ENCODE data around the gene GPR26.

Gene GPR26

DNA sequence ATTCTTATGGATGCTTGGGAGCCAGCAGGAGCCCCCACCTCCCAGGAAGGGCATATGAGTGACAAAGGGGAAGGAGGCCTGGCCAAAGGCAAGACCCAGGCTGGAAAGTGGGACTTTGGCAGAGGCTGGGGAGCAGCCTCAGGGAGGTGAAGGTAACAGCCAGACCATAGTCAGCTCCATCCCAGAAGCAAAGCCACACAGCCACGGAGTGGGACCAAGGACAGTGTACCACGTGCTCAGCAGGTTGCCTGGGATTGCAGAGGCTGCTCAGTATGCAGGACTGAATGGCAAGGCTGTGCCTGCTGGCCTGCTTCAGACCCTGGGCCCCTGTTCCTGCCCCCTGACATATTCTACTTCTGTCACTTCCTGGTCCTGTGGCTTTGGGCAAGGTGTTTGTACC is 17.6 kb upstream of the GPR26 start:
- DNase-seq: no peak

DNA sequence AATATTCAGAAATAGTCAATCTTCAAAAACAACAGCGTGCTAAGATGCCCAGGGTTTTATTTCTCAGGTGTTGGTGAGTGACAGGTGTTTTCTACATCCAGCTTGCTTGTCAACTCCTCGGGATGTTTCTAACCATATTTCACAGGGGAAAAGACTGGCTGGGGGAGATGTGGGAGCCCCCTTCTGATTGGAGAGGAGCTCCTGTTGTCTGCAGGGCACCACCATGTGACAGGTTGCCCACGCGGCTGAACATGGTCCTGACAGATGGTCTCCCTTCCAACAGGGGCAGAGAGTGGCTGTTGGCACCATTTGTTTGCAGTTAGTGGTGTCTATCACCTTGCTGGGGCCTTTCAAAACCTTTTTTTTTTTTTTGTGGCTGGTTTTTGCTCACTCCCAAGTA is 16.5 kb upstream of the GPR26 start:
- no peak for DNase-seq

DNA sequence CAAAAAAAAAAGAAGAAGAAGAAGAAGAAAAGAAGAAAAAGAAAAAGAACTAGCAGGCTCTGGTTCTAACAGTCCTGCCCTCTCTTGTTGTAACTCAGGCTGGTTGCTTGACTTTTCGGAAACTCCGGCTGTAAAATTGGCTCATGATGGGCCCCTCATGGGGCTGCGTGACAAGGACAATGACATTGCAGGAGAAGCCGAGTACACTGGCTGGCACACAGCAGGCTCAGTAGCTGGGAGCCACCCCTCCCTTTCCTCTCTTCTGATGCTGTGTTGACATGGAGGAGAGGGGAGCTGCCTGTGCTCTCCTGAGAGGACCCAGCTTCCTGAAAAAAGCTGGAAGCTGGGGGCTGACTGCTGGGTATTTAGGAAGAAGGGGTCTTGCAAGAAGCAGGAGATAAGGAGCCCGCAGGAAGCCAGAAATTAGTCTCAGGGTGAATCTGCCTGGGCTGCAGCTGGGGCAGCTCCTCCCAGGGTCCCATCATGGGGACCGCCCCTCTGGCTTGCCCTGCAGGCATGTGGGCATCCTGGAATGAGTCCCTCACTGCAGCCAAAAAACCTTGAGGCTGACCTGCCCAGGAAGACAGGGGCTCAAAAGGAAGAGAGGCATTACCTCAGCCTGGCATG is 14.6 kb upstream of the GPR26 start:
- DNase-seq: no peak

DNA sequence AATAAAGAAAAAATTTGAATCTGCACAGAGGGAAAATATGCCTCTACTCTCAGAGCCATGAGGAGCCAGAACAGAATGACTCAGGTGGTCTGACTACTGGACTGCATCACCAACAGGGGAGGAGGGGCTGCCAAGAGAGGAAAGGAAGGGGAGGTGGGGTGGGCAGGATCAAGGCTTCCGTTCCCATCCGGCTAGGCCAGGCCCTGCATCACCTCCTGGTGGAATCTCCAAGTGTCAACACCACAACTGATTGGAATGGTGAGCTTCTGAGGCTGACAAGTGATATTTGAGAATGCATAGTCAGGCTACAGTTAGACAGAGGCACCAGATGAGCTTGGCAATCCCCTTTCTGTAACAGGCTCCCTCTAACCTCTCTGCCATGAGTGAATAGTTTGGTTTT is 10.4 kb upstream of the GPR26 start:
- DNase-seq: no peak

DNA sequence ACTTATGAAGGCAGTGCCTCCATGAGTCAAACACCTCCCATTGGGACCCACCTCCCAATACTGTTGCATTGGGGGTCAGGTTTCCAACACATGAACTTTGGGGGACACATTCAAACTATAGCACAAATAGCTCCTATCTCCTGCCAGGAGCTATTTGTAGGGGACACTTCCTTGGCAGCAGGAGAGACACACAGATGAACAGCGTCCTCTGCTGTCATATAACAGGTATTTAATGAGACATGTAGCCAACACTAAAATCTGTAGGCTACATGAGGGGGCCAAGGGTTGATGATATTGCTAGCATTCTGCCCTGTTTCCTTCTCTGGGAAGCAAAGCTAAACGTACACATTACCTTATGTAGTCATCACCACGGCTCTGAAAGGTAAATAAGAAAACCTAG is 2.6 kb upstream of the GPR26 start:
- DNase-seq: no peak

DNA sequence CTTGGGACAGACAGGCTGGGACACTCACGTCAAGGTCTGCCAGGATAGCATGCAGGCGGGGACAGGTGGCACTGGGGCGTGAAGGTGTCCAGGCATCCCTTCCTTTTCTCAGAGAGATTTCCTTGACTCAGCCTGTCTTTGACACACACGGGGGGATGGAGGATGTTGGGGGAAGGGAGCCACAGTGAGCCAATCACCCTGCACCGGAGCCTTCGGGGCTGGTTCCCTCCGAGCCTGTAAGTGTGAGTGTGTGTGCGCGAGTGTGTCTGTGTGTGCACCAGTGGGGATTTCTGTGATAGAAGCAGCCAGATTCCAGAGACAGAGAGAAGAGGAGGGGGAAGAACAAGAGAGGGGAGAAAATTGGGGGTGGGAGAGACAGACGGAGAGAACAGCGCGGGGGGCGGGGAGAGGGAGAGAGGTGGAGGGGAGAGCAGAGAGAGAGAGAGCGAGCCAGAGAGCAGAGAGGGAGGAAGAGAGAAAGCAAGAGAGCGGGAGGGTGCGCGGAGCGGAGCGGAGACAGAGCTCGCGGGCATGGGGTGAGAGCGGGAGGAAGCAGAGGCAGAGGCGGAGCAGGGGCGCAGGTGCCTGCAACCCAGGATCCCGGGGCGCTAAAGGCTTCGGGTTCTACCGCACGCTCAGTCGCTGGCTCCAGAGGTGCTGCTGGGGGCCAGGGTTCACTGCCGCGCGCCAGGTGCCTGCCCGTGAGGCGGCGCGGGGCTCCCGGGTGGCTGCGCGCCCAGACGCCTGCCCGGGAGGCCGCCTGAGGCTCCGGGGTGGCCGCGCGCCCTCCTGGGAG is 466 bp upstream of the GPR26 start:
- no peak for DNase-seq

DNA sequence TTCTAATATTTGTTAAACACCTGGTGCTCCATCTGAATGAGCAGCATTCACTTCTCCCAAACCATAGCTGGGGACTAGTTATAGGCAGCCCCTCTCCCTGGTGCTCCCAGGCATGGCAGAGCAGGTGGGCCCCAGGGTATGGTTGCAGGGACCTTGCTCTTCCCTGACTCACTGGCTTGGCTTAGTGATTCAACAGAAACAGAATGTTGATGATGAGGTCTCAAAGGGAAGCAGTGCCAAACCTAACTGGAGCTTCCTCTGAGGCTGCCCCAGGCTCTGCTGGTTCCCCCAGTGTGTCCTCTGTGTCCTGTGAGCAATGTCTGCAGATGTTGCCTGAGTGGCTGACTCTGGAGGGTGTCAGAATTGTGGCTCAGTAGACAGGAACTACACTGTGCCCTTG is 3.7 kb downstream of the GPR26 start:
- no peak for DNase-seq

DNA sequence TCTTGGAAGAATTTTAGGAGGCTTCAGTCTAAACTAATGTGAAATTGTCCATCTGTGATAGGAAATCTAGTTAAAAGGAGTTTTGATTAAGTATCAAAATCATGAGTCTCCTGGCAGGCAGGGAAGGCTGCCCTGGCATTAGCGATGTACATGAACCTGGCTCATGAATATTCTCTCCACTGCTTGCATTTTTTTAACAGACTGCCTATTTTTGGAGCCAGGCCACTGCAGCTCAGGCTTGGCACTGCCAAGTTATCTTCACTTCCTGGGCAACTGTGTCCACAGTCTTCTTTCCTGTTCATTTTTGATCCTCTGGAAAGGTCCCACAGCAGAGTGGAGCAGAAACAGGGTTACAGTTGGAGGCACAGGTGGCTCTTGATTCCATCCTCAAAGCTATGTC is 7.0 kb downstream of the GPR26 start:
- no peak for DNase-seq

DNA sequence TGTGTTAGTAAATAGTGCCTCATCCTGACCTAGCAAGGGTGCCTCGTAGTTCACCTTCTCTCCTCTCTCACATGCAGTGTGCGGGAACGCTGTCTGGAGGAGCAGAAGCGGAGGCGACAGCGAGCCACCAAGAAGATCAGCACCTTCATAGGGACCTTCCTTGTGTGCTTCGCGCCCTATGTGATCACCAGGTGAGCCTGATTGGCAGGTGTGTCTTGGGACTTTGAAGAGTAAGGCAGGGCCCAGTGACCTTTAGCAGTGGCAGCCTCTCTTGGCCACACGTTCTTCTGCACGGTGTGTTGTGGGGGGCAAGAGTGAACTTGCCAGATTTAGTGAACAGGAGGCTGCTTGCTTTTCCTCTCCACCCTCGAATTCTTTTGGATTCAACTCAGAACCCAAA is 8.6 kb downstream of the GPR26 start:
- DNase-seq: no peak

DNA sequence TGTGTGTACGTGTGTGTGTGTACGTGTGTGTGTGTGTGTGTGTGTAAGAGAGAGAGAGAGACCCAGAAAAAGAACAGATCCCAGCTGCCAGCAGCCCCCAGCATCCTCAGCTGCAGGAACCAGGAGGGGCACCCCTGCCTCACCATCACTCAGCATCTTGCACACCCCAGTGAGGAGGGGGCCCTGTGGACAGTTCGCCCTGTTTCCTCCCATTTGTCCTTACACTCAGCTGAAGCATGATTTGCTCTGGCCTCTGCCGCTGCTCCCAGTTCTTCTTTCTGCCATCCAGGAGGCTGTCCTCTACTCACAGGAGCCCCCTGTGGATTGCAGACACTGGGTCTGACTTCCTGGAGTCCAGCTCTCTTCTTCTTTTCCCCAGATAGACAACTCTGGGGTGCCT is 9.7 kb downstream of the GPR26 start:
- DNase-seq: no peak

DNA sequence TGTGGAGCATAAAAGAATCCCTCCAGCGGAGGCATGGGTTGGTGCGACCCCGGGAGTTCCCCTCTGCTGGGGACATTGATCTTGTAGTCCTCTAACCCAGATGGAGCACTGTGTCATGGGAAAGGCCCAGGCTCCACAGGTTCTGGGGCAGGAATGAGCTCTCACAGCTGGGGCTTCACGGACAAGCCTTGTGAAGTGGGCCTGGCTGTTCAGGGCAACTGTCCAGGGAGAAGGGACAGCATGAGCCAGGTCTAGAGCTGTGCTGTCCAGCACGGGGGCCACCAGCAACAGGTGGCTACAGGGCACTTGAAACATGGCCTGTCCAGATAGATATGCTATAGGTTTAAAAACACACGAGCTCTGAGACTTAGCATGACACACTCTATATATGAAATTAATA is 11.4 kb downstream of the GPR26 start:
- no peak for DNase-seq

DNA sequence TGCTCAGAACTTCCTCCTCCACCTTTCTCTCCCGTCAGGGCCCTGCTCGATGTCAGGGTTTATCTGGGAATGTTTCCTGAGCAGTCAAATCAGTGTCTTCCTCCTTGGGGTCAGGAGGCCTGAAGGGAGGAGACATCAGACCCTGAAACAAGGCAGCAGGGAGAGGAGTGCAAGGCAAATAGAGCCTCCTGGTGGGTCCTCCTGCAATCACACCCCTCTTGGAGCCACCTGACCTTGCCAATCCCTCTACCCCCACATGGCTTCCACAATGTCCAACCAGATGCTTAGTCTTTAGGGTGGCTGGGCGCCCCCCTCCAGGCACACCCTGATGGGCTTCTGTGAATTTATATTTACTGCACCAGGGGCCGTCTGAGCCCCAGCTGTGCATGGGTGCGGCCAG is 12.2 kb downstream of the GPR26 start:
- DNase-seq: no peak

DNA sequence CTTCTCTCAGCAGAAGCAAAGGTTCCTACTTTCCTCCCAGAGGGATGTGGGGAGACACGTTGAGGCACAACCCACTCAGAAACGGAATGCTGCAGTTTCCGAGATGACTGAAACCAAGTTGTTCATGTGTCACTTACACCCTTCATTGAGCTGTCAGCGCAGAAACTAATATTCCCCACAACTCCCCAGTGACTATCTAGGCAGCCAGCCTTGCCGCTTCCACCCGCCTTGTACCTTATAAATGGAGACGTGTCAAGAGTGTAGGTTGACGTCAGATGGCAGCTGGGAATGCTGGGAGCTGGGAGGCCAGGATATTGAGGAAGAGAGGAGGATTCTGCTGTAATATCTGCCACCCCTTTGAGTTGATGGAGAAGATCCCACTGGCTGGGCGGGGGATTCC is 15.1 kb downstream of the GPR26 start:
- no peak for DNase-seq

DNA sequence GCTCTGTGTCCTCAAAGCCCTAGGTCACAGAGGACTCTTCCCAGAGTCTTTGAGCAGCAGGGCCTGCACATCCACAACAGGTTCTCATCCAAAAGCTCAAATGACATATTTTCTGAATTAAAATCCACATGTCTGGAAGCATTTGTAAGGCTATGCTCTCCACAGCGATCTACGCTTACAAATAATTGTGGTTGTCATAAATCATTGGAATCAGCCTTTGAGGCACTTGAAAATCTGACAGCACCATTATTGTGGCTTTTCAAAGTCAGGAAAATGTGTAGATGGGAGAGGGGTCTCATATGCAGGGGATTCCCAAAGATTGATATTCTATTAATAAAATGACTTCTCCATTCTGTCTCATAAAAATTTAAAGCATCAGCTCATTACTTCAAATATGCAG is 16.3 kb downstream of the GPR26 start:
- no peak for DNase-seq

DNA sequence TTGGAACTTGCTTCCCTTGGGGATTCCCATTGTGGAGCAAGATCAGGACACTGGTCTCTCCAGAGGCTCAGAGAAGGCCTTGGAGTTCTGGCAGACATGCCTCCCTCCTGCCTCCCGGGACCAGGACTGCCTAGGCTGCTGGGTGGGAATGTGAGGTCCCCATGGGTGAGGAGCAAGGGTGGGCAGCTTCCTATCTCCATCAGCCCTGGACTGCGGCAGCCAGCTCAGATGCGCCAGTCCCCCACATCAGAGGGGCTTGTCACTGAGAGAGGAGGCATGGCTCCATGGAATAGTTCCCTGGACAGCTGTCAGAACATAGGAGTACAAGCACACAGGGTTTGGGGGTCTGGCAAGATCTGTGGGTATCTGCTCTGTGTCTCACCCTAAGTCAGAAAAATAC is 17.3 kb downstream of the GPR26 start:
- DNase-seq: no peak

DNA sequence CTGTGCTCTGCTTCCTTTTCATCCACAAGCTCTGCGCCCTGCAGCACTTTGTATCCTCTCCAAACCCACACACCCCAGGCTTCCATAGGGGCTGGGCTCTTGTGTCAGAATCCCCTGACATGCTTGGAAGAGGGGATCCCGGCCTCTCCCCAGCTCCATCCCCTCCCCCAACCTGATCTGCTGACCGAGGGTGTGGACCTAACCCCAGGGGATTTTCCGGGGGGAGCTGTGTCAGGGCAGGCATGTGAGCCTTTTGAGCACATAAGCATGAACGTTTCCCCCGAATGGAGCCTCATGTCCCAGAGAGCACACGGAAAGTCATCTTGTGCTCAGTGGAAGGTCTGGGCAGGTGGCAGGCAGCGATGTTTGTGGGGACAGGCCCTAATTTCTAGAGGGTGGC is 17.7 kb downstream of the GPR26 start:
- no peak for DNase-seq

DNA sequence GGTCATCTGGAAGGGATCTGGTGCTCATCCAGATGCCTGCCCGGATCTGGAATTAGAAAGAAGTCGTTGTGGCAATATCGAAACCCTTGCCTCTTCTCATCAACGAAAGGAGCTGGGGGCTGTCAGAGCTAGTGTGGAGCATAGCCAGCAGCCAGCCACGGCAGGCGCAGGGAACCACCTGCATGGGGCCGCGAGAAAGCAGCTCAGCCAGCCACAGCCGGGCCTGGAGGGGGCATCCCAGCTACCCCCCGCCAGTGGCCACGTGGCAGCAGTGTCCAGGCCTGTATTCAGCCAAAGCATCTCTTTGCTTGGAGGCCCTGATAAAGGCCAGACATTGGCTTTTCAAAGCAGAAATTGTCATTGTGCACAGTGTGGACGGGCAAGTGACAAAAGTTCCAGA is 19.1 kb downstream of the GPR26 start:
- no peak for DNase-seq

DNA sequence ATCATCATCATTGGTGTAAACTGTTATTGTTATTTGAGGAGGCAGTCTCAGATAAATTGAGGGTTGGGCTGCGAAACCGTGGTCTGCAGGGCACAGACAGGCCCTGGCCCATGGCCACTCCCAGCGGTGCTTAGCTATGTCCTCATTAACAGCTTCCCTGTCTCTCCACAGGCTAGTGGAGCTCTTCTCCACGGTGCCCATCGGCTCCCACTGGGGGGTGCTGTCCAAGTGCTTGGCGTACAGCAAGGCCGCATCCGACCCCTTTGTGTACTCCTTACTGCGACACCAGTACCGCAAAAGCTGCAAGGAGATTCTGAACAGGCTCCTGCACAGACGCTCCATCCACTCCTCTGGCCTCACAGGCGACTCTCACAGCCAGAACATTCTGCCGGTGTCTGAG is 21.6 kb downstream of the GPR26 start:
- no peak for DNase-seq

DNA sequence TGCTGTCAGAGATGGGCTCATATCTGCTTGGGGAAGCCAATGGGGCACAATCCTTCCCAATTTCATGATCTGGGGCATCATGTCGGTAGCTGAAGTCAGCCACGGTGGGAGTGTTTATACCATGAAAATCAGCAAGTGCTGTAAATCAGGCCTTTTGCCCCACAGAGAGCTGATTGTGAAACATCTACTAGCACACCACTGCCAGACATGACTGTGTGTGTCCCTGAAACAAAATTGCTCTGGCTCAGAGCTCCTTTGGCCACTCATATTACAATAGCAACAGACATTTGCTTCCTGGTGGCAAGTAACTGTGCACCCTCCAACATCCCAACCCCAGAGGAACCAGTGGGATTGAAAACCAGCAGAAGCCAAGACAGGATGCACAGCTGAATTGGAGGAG is 23.7 kb downstream of the GPR26 start:
- DNase-seq: no peak

DNA sequence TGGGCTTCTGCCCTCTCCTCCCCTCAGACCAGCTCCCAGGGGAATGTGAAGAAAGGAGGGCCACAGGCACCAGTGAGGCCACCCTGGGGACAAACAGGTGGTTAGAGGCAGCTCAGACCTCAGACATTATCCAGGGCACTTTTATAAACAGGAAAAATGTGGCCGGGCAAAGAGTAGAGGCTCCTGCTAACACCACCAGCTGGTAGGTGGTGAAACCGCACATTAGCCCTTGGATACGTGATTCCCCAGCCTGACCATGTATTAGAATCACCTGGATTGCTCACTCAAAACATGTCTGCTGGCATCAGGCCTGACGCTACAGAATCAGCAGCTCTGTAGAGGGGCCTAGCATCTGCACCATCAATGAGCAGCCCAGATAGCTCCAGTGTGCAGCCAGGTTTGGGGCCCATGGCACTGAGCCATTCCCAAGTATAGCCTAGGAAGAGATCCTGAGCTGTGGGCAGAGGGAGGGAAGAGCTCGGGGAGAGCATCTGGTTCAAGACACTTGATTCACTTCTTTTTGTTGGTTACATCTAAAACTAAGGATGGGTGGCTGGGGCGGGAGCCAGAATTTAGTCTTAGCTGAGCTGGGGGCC is 37.1 kb downstream of the GPR26 start:
- no peak for DNase-seq

DNA sequence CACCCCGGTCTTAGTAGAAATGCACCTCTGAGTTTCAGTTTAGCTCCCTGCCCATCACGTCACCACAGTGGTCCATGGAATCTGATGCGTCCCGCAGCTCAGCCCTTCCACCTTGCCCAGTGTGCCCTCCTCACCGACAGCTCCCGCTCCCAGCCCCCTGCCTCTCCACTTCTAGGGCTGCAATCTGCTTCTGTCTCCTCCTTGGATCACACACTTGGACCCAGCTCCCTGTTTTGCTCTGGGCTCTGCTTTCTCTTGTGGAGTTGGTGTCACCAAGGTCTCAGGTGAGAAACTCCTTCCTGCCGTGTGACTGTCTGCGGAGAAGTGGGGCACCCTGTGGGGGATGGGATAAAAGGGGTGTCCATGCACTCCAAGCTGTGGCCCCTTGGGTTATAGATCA is 37.9 kb downstream of the GPR26 start:
- no peak for DNase-seq

DNA sequence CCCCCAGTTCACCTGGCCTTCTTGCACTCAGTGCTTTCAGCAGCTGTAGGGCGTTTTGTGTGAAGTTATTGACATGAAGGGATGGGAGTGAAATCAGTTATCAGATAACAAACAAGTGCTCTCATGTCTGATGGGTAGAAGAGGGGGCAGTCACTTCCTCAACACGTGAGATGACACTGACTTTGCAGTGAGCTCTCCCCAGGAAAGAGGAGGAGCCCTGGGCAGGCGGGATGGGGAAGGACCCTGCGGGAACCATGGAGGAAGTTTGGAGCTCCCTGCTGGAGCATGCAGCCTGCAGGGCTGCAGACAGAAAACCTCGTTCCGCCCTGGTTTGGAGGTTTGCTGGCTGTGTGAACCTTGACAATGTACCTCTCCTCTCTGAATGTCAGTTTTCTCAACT is 38.7 kb downstream of the GPR26 start:
- peak; percentile 31 for DNase-seq

DNA sequence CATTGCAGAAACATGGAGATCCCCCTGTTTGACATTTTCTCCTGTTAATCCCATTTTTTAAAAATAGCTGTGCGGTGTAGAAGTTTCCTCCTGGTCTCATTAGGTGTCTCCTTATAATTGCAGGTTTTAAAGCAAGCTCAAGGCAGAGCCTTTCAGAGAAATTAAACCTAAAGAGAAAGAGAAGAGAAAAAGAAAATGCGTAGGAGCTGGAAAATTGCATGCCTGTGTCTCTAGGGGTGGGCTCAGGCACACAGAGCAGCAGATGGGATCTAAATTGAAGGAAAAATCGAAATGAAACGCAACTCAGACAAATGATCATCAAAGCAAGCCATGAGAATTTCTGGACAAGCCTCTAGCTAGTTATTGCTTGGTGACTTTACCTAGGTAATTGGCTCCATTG is 40.1 kb downstream of the GPR26 start:
- no peak for DNase-seq

DNA sequence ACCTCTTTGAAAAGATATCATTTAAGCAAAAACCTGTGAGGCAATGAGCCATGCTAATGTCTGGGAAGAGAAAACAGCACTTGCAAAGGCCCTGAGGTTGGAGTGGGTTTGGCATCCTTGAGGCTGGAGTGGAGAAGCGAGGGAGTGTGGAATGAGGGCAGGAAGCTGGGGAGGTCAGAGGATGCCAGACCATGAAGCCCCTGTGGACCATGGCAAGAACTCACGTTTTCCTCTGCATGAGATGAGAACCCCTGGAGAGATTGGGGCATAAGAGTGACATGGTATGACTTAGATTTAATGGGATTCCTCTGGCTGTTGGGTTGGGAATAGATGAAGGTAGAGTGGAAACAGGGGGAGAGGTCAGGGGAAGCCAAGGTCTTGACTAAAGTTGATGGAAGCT is 49.4 kb downstream of the GPR26 start:
- no peak for DNase-seq

DNA sequence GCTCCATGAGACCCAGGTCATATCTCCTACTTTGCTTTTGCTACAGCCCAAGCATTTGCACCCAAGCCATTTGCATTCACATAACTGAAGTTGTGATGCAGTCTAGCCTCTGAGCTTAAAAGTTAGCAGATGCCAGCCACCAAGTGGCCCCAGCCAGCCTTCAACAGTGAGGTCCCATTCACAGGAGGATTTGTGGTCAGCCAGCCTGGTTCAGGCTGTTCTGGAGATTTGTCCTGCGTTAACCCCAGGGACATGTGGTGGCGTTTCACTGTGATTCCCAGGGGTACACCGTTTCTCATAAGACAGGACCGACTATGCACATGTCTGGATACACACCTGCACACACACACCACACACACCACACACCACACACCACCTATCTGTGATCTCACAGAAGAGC is 51.2 kb downstream of the GPR26 start:
- DNase-seq: no peak

All from NCI-H345 (cell line).